HEK293T (cell line): ENCODE results near the gene ITGAD.

Experiments used
- CTCF ChIA-PET: fragments of 350-600 bp; formaldehyde crosslinking; extraction: SDS; loops from one replicate; lab custom pipeline; 2021; ENCODE audit warnings: antibody characterized with exemption, inconsistent platforms; lab: Yijun Ruan, JAX
- POLR2A ChIA-PET: fragments of 350-600 bp; formaldehyde crosslinking; extraction: SDS; loops from one replicate; lab custom pipeline; 2020; ENCODE audit warnings: antibody characterized with exemption, inconsistent platforms; lab: Yijun Ruan, JAX
- DNase-seq: peaks from one replicate; pipeline ENCODE4 v3.0.0; 2012; ENCODE audit warnings: mixed read lengths; ENCODE audit errors: extremely low spot score
- ARNT ChIP-seq: fragments of 450-650 bp; IDR thresholded peaks from 2 replicates; pipeline ENCODE4 v1.6.1; 2017; ENCODE audit warnings: mild to moderate bottlenecking
- BHLHE40 ChIP-seq: fragments of 450-650 bp; IDR thresholded peaks from 2 replicates; pipeline ENCODE4 v1.6.1; 2016; ENCODE audit warnings: mild to moderate bottlenecking, moderate library complexity, borderline replicate concordance
- CTBP1 ChIP-seq: fragments of 450-650 bp; IDR thresholded peaks from 2 replicates; pipeline ENCODE4 v1.6.1; 2016; ENCODE audit warnings: borderline replicate concordance
- ELF4 ChIP-seq: fragments of 450-650 bp; IDR thresholded peaks from 2 replicates; pipeline ENCODE4 v1.6.1; 2017; ENCODE audit warnings: antibody characterized with exemption
- FOXA1 ChIP-seq: fragments of 450-650 bp; IDR thresholded peaks from 2 replicates; pipeline ENCODE4 v1.6.1; 2016; ENCODE audit warnings: mild to moderate bottlenecking
- FOXK2 ChIP-seq: fragments of 450-650 bp; IDR thresholded peaks from 2 replicates; pipeline ENCODE4 v1.6.1; 2016; ENCODE audit warnings: mild to moderate bottlenecking
- FOXM1 ChIP-seq: fragments of 450-650 bp; IDR thresholded peaks from 2 replicates; pipeline ENCODE4 v1.6.1; 2017; ENCODE audit warnings: mild to moderate bottlenecking, borderline replicate concordance
- HDGF ChIP-seq: fragments of 450-650 bp; IDR thresholded peaks from 2 replicates; pipeline ENCODE4 v1.6.1; 2017; ENCODE audit warnings: antibody characterized with exemption, borderline replicate concordance
- L3MBTL2 ChIP-seq: fragments of 450-650 bp; conservative IDR thresholded peaks from 2 replicates; pipeline ENCODE4 v1.6.1; 2016; ENCODE audit warnings: mild to moderate bottlenecking
- LEF1 ChIP-seq: fragments of 450-650 bp; IDR thresholded peaks from 2 replicates; pipeline ENCODE4 v1.6.1; 2017; ENCODE audit warnings: mild to moderate bottlenecking, borderline replicate concordance
- NFRKB ChIP-seq: fragments of 450-650 bp; IDR thresholded peaks from 2 replicates; pipeline ENCODE4 v1.6.1; 2016; ENCODE audit warnings: mild to moderate bottlenecking, moderate library complexity
- PKNOX1 ChIP-seq: fragments of 450-650 bp; IDR thresholded peaks from 2 replicates; pipeline ENCODE4 v1.6.1; 2016
- SP1 ChIP-seq: fragments of 450-650 bp; IDR thresholded peaks from 2 replicates; pipeline ENCODE4 v1.6.1; 2017
- SUZ12 ChIP-seq: fragments of 450-650 bp; IDR thresholded peaks from 2 replicates; pipeline ENCODE4 v1.6.1; 2016; ENCODE audit warnings: mild to moderate bottlenecking
- TARDBP ChIP-seq: fragments of 450-650 bp; IDR thresholded peaks from 2 replicates; pipeline ENCODE4 v1.6.1; 2016
- ZNF384 ChIP-seq: fragments of 450-650 bp; IDR thresholded peaks from 2 replicates; pipeline ENCODE4 v1.6.1; 2016

Gene ITGAD

DNA sequence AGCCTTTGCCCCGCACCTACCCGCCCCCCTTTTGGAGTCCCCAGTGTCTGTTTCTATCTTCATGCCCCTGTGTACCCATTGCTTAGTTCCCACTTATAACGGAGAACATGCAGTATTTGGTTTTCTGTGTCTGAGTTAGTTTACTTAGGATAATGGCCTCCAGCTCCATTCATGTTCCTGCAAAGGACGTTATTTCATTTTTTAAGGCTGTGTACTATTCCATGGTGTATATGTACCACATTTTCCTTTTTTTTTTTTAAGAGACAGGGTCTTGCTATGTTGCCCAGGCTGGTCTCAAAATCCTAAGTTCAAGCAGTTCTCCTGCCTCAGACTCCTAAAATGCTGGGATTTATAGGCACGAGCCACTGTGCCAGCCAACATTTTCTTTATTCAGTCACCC lies 74.7 kb downstream of the ITGAD start:
- POLR2A ChIA-PET = interaction anchor here (1.1 kb wide), 1 partner anchor 7 kb away, joined by 5 read pairs; no protein-coding TSS in a partner anchor
- no peak for TF ChIP-seq BHLHE40
- no peak for TF ChIP-seq FOXA1
- TF ChIP-seq NFRKB = no peak
- no peak for TF ChIP-seq LEF1
- no peak for TF ChIP-seq FOXK2
- TF ChIP-seq PKNOX1 = no peak
- no peak for TF ChIP-seq FOXM1
- TF ChIP-seq CTBP1 = no peak
- no peak for TF ChIP-seq ELF4
- no peak for TF ChIP-seq L3MBTL2
- no peak for TF ChIP-seq TARDBP
- no peak for TF ChIP-seq ARNT
- no peak for TF ChIP-seq SP1
- TF ChIP-seq SUZ12 = no peak
- TF ChIP-seq HDGF = no peak
- no peak for TF ChIP-seq ZNF384
- CTCF ChIA-PET = no interaction called here
- DNase-seq = no peak

- ChIA-PET CTCF (no interaction called here), POLR2A (interaction anchor here (1.5 to 3.9 kb wide), 2 partner anchors 11 to 15 kb away, joined by 3 to 27 read pairs; partner anchors contain the start of gene ARMC5)
- TF ChIP-seq HDGF = no peak
- no peak for TF ChIP-seq FOXM1
- TF ChIP-seq ZNF384 = no peak
- TF ChIP-seq PKNOX1 = no peak
- TF ChIP-seq SP1 = no peak
- TF ChIP-seq LEF1 = no peak
- TF ChIP-seq BHLHE40 = no peak
- TF ChIP-seq FOXK2 = no peak
- no peak for TF ChIP-seq NFRKB
- TF ChIP-seq L3MBTL2 = no peak
- no peak for TF ChIP-seq CTBP1
- TF ChIP-seq ARNT = no peak
- TF ChIP-seq TARDBP = no peak
- no peak for TF ChIP-seq SUZ12
- TF ChIP-seq FOXA1 = no peak
- TF ChIP-seq ELF4 = no peak
- no peak for DNase-seq
These were observed 77.5 kb downstream of the ITGAD start for GRCh38 chr16:31470615-31471014.

GRCh38 chr16:31471241-31471874 lies 78.2 kb downstream of the ITGAD start:
- CTCF ChIA-PET = interaction anchor here (1.3 kb wide), 1 partner anchor 11 kb away, joined by 3 read pairs; no protein-coding TSS in a partner anchor
- DNase-seq = no peak
- POLR2A ChIA-PET = interaction anchor here (1.0 to 3.9 kb wide), 3 partner anchors 11 to 18 kb away, joined by 3 to 27 read pairs (median 4); partner anchors contain the start of gene ARMC5
- TF ChIP-seq ARNT (no peak), CTBP1 (no peak), FOXA1 (no peak), ZNF384 (no peak), NFRKB (no peak), LEF1 (no peak), SP1 (no peak), SUZ12 (no peak), TARDBP (no peak), BHLHE40 (no peak), HDGF (no peak), FOXM1 (no peak), L3MBTL2 (no peak)

GRCh38 chr16:31471875-31472708 lies 79.0 kb downstream of the ITGAD start, which contains the start of gene TGFB1I1:
Gene TGFB1I1, plus strand, starts transcription at chr16:31472152. Its CDS starts 37 bp downstream, at chr16:31472189.
- DNase-seq = peak; percentile 32
- CTCF ChIA-PET = interaction anchor here (1.3 kb wide), 1 partner anchor 11 kb away, joined by 3 read pairs; no protein-coding TSS in a partner anchor
- TF ChIP-seq ZNF384 = no peak
- TF ChIP-seq LEF1 = no peak
- TF ChIP-seq NFRKB = no peak
- TF ChIP-seq HDGF = no peak
- no peak for TF ChIP-seq PKNOX1
- TF ChIP-seq ELF4 = no peak
- TF ChIP-seq BHLHE40 = no peak
- no peak for TF ChIP-seq FOXA1
- no peak for TF ChIP-seq ARNT
- no peak for TF ChIP-seq CTBP1
- no peak for TF ChIP-seq FOXM1
- POLR2A ChIA-PET = interaction anchor here (1.0 to 3.9 kb wide), 3 partner anchors 12 to 19 kb away, joined by 3 to 27 read pairs (median 4); partner anchors contain the start of gene ARMC5
